ENCODE results near the gene STAT5B. TPM values are rescaled to one million over a fixed set of nuclear protein-coding genes. Genes with fewer than 3 reads are reported as not detected.

The STAT5B gene
- total RNA-seq, 2 donors from 2014 or later: 31.4 to 49.1 TPM

- H3K9me3 ChIP-seq: no peaks in the 10 kb centered on the region
- H3K4me1 ChIP-seq: peaks cover 0 to 35% of the 10 kb centered on the region in 2 donors
- peak; percentile 69 to 81 for TF ChIP-seq CTCF (IDR thresholded peaks at IDR 0.05)
- no peaks in the 10 kb centered on the region for H3K27me3 ChIP-seq
- H3K27ac ChIP-seq: peak overlapping the region; percentile 79
- peaks cover 68% of the 10 kb centered on the region for H3K36me3 ChIP-seq
- peak; percentile 88 for DNase-seq (ENCODE audit: low spot score)
- H3K4me3 ChIP-seq: peak overlapping the region in 1 of 2 donors; percentile 42
Observed at GRCh38 chr17:42312285-42313130, 36.3 kb upstream of the STAT5B start.

- H3K9me3 ChIP-seq: no peaks in the 10 kb centered on the region
- no peak for DNase-seq (ENCODE audit: low spot score)
- peaks cover 68% of the 10 kb centered on the region for H3K36me3 ChIP-seq
- H3K27me3 ChIP-seq: no peaks in the 10 kb centered on the region
- H3K4me3 ChIP-seq: peak overlapping the region in 1 of 2 donors; percentile 42
- peaks cover 0 to 30% of the 10 kb centered on the region in 2 donors for H3K4me1 ChIP-seq
- peak overlapping the region; percentile 79 for H3K27ac ChIP-seq
- no peak for TF ChIP-seq CTCF (IDR thresholded peaks at IDR 0.05)
Observed at GRCh38 chr17:42312035-42312284, 35.8 kb upstream of the STAT5B start.

- Histone ChIP-seq H3K27ac (peak overlapping the region; percentile 79), H3K4me1 (peaks cover 0 to 29% of the 10 kb centered on the region in 2 donors), H3K4me3 (no peak overlapping the region), H3K9me3 (no peaks in the 10 kb centered on the region), H3K27me3 (no peaks in the 10 kb centered on the region), H3K36me3 (peaks cover 68% of the 10 kb centered on the region)
- no peak for TF ChIP-seq CTCF (IDR thresholded peaks at IDR 0.05)
- peak; percentile 95 for DNase-seq (ENCODE audit: low spot score)
Observed at GRCh38 chr17:42311240-42312034, 35.2 kb upstream of the STAT5B start.

- no peak for DNase-seq (ENCODE audit: low spot score)
- Histone ChIP-seq H3K4me3 (no peak overlapping the region), H3K36me3 (peaks cover 66% of the 10 kb centered on the region), H3K27ac (peak overlapping the region; percentile 79), H3K9me3 (no peaks in the 10 kb centered on the region), H3K27me3 (no peaks in the 10 kb centered on the region), H3K4me1 (peaks cover 0 to 29% of the 10 kb centered on the region in 2 donors)
- TF ChIP-seq CTCF (IDR thresholded peaks at IDR 0.05): no peak
Observed at GRCh38 chr17:42310787-42311215, 34.6 kb upstream of the STAT5B start.

- Histone ChIP-seq H3K4me3 (no peak overlapping the region), H3K9me3 (no peaks in the 10 kb centered on the region), H3K27me3 (no peaks in the 10 kb centered on the region), H3K4me1 (peaks cover 0 to 29% of the 10 kb centered on the region in 2 donors), H3K36me3 (peaks cover 60% of the 10 kb centered on the region), H3K27ac (peak overlapping the region in 1 of 2 donors; percentile 79)
- DNase-seq (ENCODE audit: low spot score): no peak
- no peak for TF ChIP-seq CTCF (IDR thresholded peaks at IDR 0.05)
Observed at GRCh38 chr17:42309986-42310786, 34.0 kb upstream of the STAT5B start.

Measured in right atrium auricular region (tissue), 2 donors.